DND-41 (cell line): ENCODE measurements around the gene CCNG2.

ENCODE experiments used
- ATAC-seq: fragments of 200-7000 bp; cut with Tn5 transposase; 3 replicates; pipeline ENCODE4 v1.9.1; 2021; ENCODE audit warnings: low read depth; ENCODE audit not compliant: insufficient read depth
- DNase-seq: peaks from one replicate; pipeline ENCODE4 v3.0.0-alpha.2; 2020
- H2AFZ ChIP-seq: 2 replicates; pipeline ENCODE4 v1.6.0; 2012; ENCODE audit warnings: low read depth, low read length
- H3K27ac ChIP-seq: 2 replicates; pipeline ENCODE4 v1.5.1; 2012; ENCODE audit warnings: low read length, inconsistent platforms
- H3K27me3 ChIP-seq: fragments of 200-600 bp; sonication (generic); 2 replicates; pipeline ENCODE4 v1.6.0; 2012; ENCODE audit warnings: low read length, mild to moderate bottlenecking, inconsistent platforms; ENCODE audit not compliant: insufficient read depth, poor library complexity
- H3K36me3 ChIP-seq: 2 replicates; pipeline ENCODE4 v1.5.1; 2012; ENCODE audit warnings: low read length, inconsistent platforms; ENCODE audit not compliant: insufficient read depth
- H3K4me1 ChIP-seq: 2 replicates; pipeline ENCODE4 v1.5.1; 2012; ENCODE audit warnings: mild to moderate bottlenecking, low read length; ENCODE audit not compliant: insufficient read depth
- H3K4me2 ChIP-seq: 2 replicates; pipeline ENCODE4 v1.6.0; 2012; ENCODE audit warnings: mild to moderate bottlenecking, moderate library complexity, low read length, inconsistent platforms; ENCODE audit not compliant: insufficient read depth
- H3K4me3 ChIP-seq, 2 experiments: fragments of 200-600 bp in 1 of 2; shearing (Covaris generic) in 1 of 2; 2 replicates each; pipeline ENCODE4 v1.5.1; 2012 to 2016; ENCODE audit warnings: inconsistent platforms in 2 of 2, low read length in 2 of 2, mild to moderate bottlenecking in 2 of 2, low read depth in 1 of 2, moderate library complexity in 1 of 2
- H3K79me2 ChIP-seq: 2 replicates; pipeline ENCODE4 v1.6.0; 2012; ENCODE audit warnings: low read length, inconsistent platforms; ENCODE audit not compliant: insufficient read depth
- H3K9ac ChIP-seq: 2 replicates; pipeline ENCODE4 v1.6.0; 2012; ENCODE audit warnings: low read depth, mild to moderate bottlenecking, inconsistent platforms, low read length, moderate library complexity
- H3K9me3 ChIP-seq: 2 replicates; pipeline ENCODE4 v1.5.1; 2012; ENCODE audit warnings: low read length, moderate library complexity, mild to moderate bottlenecking, inconsistent platforms; ENCODE audit not compliant: insufficient read depth, severe bottlenecking
- H4K20me1 ChIP-seq: 2 replicates; pipeline ENCODE4 v1.6.0; 2012; ENCODE audit warnings: low read length; ENCODE audit not compliant: insufficient read depth
- EZH2 ChIP-seq: IDR thresholded peaks from 3 replicates; pipeline ENCODE4 v1.6.1; 2012; ENCODE audit warnings: borderline replicate concordance, low read depth, mild to moderate bottlenecking, moderate library complexity, low read length, inconsistent platforms; ENCODE audit not compliant: severe bottlenecking
- TF ChIP-seq, protein P1 (sequence below): IDR thresholded peaks from 2 replicates; pipeline ENCODE4 v1.5.1; 2012; ENCODE audit warnings: borderline replicate concordance, low read length, moderate library complexity, mild to moderate bottlenecking; ENCODE audit not compliant: poor library complexity, severe bottlenecking; ENCODE audit errors: extremely low read depth

The CCNG2 gene

DNA sequence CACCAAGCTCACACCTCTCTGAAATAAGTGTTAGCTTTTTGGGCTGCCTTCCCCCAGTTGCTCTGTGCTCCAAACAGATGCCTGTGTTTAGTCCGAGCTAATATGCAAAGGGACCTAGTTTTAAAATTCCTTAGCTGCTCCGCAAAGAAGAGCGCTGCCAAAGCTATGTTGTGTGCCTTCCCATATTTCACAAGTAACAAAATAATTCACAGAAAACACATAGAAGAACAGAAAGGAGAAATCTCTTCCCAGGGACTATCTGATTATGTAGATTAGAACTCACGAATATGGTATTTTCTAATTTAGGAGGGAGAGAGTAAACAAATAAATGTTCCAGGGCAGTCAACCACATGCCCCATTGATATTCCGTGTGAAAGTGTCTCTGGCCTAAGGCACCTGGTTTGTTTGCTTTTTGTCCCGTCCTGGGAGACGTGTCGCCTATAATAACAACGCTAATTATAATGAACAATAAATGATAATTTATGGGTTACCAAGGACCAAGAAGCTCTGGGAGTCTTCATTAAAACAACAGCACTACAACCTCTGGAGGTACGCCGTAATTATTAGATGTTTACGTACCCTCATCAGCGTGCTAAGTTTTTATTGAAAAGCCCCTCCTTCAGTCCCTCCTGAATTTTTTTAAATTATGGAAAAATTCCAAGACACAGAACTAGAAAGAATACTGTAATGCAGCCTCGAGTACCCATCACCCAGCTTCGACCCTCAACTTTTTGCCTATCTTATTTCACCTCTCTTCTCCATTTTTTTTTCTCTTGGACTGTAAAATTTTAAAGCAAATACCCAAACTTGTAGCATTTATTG lies 1.2 kb upstream of the CCNG2 start:
- ATAC-seq = no peak

DNA sequence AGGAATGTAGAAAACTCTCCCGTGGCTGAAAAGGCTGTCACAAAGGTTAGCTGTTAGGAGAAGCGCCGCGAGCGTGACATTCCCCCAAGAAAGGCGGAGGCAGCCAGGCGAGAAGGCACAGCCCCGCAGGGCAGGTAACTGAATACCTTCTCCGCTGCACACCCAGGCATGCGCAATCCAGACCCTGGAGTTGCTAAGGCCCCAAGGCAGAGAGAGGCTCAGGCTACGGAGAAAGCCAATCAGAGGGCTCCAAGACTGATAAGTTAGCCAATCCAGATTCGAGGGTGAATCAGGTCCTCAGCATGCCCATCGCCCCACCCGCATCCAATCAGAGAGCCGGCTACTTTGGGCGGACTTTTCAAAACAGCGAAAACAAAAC lies 485 bp upstream of the CCNG2 start:
- H3K4me3 ChIP-seq = peak overlapping the region; percentile 84 to 99
- TF ChIP-seq EZH2 = no peak
- TF ChIP-seq, protein P1, sequence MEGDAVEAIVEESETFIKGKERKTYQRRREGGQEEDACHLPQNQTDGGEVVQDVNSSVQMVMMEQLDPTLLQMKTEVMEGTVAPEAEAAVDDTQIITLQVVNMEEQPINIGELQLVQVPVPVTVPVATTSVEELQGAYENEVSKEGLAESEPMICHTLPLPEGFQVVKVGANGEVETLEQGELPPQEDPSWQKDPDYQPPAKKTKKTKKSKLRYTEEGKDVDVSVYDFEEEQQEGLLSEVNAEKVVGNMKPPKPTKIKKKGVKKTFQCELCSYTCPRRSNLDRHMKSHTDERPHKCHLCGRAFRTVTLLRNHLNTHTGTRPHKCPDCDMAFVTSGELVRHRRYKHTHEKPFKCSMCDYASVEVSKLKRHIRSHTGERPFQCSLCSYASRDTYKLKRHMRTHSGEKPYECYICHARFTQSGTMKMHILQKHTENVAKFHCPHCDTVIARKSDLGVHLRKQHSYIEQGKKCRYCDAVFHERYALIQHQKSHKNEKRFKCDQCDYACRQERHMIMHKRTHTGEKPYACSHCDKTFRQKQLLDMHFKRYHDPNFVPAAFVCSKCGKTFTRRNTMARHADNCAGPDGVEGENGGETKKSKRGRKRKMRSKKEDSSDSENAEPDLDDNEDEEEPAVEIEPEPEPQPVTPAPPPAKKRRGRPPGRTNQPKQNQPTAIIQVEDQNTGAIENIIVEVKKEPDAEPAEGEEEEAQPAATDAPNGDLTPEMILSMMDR = no peak

More for the DNA sequence above, 1.2 kb upstream of the CCNG2 start:
- DNase-seq = no peak
- peak overlapping the region; percentile 99 for H3K9ac ChIP-seq
- peak overlapping the region; percentile 51 to 99 for H3K4me3 ChIP-seq
- H3K79me2 ChIP-seq = peaks cover 33% of the 10 kb centered on the region
- H3K9me3 ChIP-seq = no peaks in the 10 kb centered on the region
- H2AFZ ChIP-seq = peak overlapping the region; percentile 92
- peak overlapping the region; percentile 100 for H3K27ac ChIP-seq
- TF ChIP-seq, protein P1 = no peak
- TF ChIP-seq EZH2 = no peak
- no peaks in the 10 kb centered on the region for H3K27me3 ChIP-seq
- peaks cover 32% of the 10 kb centered on the region for H3K4me1 ChIP-seq
- peak overlapping the region; percentile 87 for H3K4me2 ChIP-seq
- peaks cover 32% of the 10 kb centered on the region for H3K36me3 ChIP-seq
- H4K20me1 ChIP-seq = 0 out of 2 replicates have a peak, but pooled peaks cover 5% of the 10 kb centered on the region

DNA sequence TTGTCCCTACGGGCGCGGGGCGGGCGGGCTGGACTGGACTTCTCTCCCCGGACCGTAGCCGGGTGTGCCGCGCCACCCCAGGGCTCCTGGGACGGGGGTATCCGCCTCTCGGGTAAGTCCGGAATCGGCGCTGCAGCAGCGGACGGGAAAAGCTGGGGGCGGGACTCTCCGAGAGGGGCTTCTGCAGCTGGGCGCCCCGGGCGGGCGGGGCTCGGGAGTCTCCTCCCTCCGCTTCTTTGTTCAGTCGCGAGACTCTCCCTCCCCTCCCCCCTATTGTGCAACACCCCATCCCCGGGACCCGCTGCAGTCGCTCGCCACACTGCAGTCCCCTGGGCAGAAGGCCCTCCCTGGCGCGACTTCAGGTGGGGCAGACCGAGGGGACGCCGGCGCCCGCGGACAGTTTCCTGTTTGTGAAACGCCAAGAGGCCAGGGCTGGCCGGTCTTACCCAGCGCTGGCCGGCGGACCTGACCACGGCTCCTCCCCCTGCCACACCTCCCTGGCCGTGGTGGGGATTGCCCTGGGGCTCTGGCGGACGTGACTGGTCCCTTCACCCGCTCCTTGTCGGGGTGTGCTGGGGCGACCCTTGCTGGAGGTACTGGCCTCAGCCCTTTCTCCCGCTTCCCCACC lies 966 bp downstream of the CCNG2 start:
- no peaks in the 10 kb centered on the region for H3K27me3 ChIP-seq
- peak; percentile 67 for ATAC-seq
- TF ChIP-seq, protein P1 = peak; percentile 16
- TF ChIP-seq EZH2 = no peak
- peak overlapping the region; percentile 94 for H2AFZ ChIP-seq
- H3K36me3 ChIP-seq = peaks cover 54% of the 10 kb centered on the region
- peak overlapping the region; percentile 84 to 99 for H3K4me3 ChIP-seq
- peak; percentile 92 for DNase-seq
- peak overlapping the region; percentile 100 for H3K27ac ChIP-seq
- peak overlapping the region; percentile 99 for H3K9ac ChIP-seq
- H3K79me2 ChIP-seq = peaks cover 40% of the 10 kb centered on the region
- peak overlapping the region; percentile 87 for H3K4me2 ChIP-seq
- H4K20me1 ChIP-seq = 0 out of 2 replicates have a peak, but pooled peaks cover 5% of the 10 kb centered on the region
- no peaks in the 10 kb centered on the region for H3K9me3 ChIP-seq
- peaks cover 44% of the 10 kb centered on the region for H3K4me1 ChIP-seq

More for the DNA sequence above, 485 bp upstream of the CCNG2 start:
- H3K79me2 ChIP-seq = peaks cover 33% of the 10 kb centered on the region
- H3K4me1 ChIP-seq = peaks cover 32% of the 10 kb centered on the region
- peak overlapping the region; percentile 87 for H3K4me2 ChIP-seq
- no peaks in the 10 kb centered on the region for H3K27me3 ChIP-seq
- DNase-seq (peak; percentile 97), ATAC-seq (peak; percentile 91)
- H3K27ac ChIP-seq = peak overlapping the region; percentile 100
- no peaks in the 10 kb centered on the region for H3K9me3 ChIP-seq
- peak overlapping the region; percentile 99 for H3K9ac ChIP-seq
- peak overlapping the region; percentile 94 for H2AFZ ChIP-seq
- H3K36me3 ChIP-seq = peaks cover 39% of the 10 kb centered on the region
- 0 out of 2 replicates have a peak, but pooled peaks cover 5% of the 10 kb centered on the region for H4K20me1 ChIP-seq
